HL-60 (cell line): Measurements from ENCODE around the gene CAPZA2.

Source experiments
- DNase-seq, 2 experiments: peaks; one replicate each; pipeline ENCODE4 v3.0.0-alpha.2; 2010 to 2020; ENCODE audit warnings: low read depth in 1 of 2, low spot score in 1 of 2
- H3K27ac ChIP-seq: fragments of 250-450 bp; sonication (Bioruptor Pico); replicated peaks from 2 replicates; pipeline ENCODE4 v1.5.1; 2020; ENCODE audit warnings: mild to moderate bottlenecking, moderate library complexity
- H3K27me3 ChIP-seq: fragments of 250-450 bp; sonication (Bioruptor Pico); 2 replicates; pipeline ENCODE4 v1.5.1; 2021; ENCODE audit warnings: mild to moderate bottlenecking, moderate library complexity; ENCODE audit not compliant: insufficient read depth, poor library complexity, severe bottlenecking
- H3K4me3 ChIP-seq: replicated peaks from 2 replicates; pipeline ENCODE4 v1.5.1; 2011; ENCODE audit warnings: mild to moderate bottlenecking, control low read depth, low read length; ENCODE audit not compliant: insufficient read depth
- CTCF ChIP-seq: IDR thresholded peaks from one replicate; pipeline ENCODE4 v1.5.1; 2011; ENCODE audit warnings: low read length, control low read depth, inconsistent platforms; ENCODE audit not compliant: insufficient read depth
- GABPA ChIP-seq: IDR thresholded peaks from 2 replicates; pipeline ENCODE4 v1.6.1; 2012; ENCODE audit warnings: low read depth
- POLR2AphosphoS5 ChIP-seq: IDR thresholded peaks from 2 replicates; pipeline ENCODE4 v1.6.1; 2012; ENCODE audit warnings: low read depth
- SPI1 ChIP-seq: IDR thresholded peaks from 2 replicates; pipeline ENCODE4 v1.6.1; 2012; ENCODE audit warnings: low read depth, mild to moderate bottlenecking, borderline replicate concordance
- TF ChIP-seq, protein P1 (sequence below): IDR thresholded peaks from 2 replicates; pipeline ENCODE4 v1.6.1; 2012; ENCODE audit warnings: low read depth; ENCODE audit not compliant: insufficient replicate concordance

Gene CAPZA2

DNA sequence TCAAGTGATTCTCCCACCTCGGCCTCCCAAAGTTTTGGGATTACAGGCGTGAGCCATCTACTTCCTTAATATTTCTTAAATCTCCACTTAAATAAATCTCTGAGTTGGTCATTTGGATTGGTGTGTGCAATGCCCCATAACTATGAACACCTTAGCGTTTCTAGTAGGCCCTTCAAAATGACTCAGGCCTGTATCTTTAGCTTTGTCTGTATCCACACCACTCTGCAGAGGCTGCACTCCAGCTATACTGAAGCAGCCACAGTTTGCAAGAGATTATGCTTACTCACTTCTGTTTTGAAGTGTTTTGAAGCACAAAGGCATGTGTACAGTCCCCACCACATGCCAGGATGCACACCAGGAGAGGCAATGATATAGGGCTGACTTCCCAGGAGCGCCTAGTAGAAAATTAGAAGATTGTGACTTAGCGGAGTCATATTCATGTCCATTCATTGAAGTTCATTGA, 88.5 kb downstream of the CAPZA2 start:
- no peak for TF ChIP-seq POLR2AphosphoS5
- TF ChIP-seq, protein P1, sequence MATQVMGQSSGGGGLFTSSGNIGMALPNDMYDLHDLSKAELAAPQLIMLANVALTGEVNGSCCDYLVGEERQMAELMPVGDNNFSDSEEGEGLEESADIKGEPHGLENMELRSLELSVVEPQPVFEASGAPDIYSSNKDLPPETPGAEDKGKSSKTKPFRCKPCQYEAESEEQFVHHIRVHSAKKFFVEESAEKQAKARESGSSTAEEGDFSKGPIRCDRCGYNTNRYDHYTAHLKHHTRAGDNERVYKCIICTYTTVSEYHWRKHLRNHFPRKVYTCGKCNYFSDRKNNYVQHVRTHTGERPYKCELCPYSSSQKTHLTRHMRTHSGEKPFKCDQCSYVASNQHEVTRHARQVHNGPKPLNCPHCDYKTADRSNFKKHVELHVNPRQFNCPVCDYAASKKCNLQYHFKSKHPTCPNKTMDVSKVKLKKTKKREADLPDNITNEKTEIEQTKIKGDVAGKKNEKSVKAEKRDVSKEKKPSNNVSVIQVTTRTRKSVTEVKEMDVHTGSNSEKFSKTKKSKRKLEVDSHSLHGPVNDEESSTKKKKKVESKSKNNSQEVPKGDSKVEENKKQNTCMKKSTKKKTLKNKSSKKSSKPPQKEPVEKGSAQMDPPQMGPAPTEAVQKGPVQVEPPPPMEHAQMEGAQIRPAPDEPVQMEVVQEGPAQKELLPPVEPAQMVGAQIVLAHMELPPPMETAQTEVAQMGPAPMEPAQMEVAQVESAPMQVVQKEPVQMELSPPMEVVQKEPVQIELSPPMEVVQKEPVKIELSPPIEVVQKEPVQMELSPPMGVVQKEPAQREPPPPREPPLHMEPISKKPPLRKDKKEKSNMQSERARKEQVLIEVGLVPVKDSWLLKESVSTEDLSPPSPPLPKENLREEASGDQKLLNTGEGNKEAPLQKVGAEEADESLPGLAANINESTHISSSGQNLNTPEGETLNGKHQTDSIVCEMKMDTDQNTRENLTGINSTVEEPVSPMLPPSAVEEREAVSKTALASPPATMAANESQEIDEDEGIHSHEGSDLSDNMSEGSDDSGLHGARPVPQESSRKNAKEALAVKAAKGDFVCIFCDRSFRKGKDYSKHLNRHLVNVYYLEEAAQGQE = no peak
- TF ChIP-seq GABPA = no peak
- TF ChIP-seq SPI1 = no peak
- TF ChIP-seq CTCF = no peak
- no peak overlapping the region for H3K4me3 ChIP-seq
- DNase-seq = no peak
- H3K27ac ChIP-seq = no peak overlapping the region
- H3K27me3 ChIP-seq = no peaks in the 10 kb centered on the region

- no peaks in the 10 kb centered on the region for H3K27me3 ChIP-seq
- H3K27ac ChIP-seq = no peak overlapping the region
- no peak overlapping the region for H3K4me3 ChIP-seq
- DNase-seq = no peak
- TF ChIP-seq SPI1 = no peak
- TF ChIP-seq, protein P1 = no peak
- no peak for TF ChIP-seq GABPA
- no peak for TF ChIP-seq CTCF
- no peak for TF ChIP-seq POLR2AphosphoS5
Observed at GRCh38 chr7:116951366-116952292, 89.2 kb downstream of the CAPZA2 start.

GRCh38 chr7:116952635-116953371, 90.4 kb downstream of the CAPZA2 start:
- peak; percentile 16 to 60 for DNase-seq
- no peaks in the 10 kb centered on the region for H3K27me3 ChIP-seq
- peak overlapping the region; percentile 73 for H3K4me3 ChIP-seq
- TF ChIP-seq, protein P1 = no peak
- TF ChIP-seq SPI1 = no peak
- TF ChIP-seq GABPA = no peak
- TF ChIP-seq CTCF = no peak
- no peak for TF ChIP-seq POLR2AphosphoS5
- peak overlapping the region; percentile 94 for H3K27ac ChIP-seq
